GM18519 (cell line): ENCODE measurements around the gene UNC13C.

ENCODE experiments used
- ATAC-seq: cut with Tn5 transposase; IDR thresholded peaks from one replicate; pipeline ENCODE4 v1.9.1; 2021; ENCODE audit warnings: mild to moderate bottlenecking, moderate library complexity; ENCODE audit not compliant: unreplicated experiment, low FRiP score

UNC13C gene

GRCh38 chr15:54282228-54282836 lies 304.1 kb downstream of the UNC13C start:
- no peak for ATAC-seq

DNA sequence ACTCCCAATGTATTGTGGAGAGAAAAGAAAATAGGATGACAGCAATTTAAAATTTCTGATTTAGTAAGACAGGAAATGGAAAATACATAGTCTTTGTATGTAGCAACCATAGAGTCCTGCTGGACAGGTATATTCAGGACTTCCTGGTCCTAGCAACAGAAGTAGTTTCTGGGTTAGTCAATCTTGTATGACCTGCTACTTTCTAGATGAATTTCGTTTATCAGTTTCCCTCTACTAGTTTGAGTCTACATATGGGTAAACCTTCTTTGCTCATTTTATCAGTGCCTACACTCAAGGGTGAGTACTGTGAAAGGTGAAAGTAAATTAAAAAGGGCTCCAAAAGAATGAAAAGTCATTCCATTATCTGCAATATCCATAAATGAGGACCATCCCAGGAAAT lies 309.8 kb downstream of the UNC13C start:
- ATAC-seq, result no peak

DNA sequence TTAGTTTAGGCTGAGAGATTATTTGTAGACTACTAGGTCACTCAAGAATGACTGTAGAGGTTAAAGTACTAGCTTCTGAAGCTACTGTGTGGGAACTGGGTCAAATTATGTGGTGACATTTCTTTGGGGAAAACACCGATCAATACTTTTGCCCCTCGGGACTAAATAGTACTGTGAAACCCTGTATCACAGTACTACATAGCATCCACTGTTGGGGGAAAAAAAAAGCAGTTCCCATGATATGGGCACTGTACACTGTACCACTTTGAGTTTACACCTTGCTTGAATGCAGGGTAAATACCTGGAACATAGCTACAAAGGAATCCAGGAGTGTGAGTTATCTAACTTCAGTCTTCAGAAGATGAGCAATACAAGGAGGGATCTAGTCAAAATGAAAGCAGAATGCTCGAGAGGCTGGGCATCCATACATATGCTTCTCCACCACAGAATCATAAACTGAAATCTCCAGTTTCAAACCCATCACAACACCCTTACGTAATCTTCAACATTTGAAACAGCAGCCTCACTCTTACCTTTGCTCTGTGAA lies 311.4 kb downstream of the UNC13C start:
- ATAC-seq, result peak; percentile 88

DNA sequence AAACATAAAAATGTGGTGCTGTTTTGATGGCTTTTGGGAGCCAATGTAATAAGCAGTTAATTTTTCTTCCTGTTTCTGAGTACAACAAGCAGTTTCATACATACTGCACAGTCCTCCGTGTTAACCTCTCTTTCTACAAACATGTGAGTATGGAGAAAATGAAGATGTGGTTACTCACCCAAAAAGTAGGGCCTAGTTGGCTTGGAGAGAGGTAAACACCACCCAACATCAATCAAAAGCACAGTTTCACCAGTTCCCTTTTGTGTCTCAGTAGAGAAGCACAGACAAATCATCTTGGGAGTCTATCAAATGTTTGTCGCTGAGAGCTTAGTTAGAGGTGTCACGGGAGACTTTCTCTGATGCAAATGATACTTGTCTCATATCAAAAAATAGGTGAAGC lies 320.2 kb downstream of the UNC13C start:
- peak; percentile 59 for ATAC-seq

GRCh38 chr15:54304321-54304720 lies 326.1 kb downstream of the UNC13C start:
- ATAC-seq, result no peak

GRCh38 chr15:54305138-54305537 lies 326.9 kb downstream of the UNC13C start:
- no peak for ATAC-seq

GRCh38 chr15:54307252-54307902 lies 329.1 kb downstream of the UNC13C start:
- no peak for ATAC-seq

- ATAC-seq, result no peak
These were observed 329.7 kb downstream of the UNC13C start for GRCh38 chr15:54307926-54308325.

DNA sequence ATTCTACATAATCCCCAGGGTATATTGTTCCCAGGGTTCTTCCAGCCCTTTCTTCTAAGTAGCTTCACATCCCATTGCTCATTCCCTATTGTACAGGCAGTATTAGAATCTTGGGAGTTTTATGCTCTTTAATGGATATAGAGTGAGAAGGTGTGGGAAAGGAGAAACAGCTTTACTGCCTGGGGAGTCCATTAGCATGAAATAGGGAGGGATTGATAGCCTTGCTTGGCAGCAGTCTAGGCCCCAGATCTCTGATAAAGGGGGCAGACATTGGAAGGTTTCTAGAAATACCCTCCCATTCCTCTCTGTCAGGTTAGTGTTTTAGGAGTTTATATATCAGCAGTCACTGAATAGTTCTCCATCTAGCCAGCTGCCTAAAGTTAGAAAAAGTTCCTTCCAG lies 334.3 kb downstream of the UNC13C start:
- ATAC-seq, result no peak

- ATAC-seq, result no peak
These were observed 343.2 kb downstream of the UNC13C start for GRCh38 chr15:54321426-54321825.

GRCh38 chr15:54322341-54322740 lies 344.1 kb downstream of the UNC13C start:
- no peak for ATAC-seq

GRCh38 chr15:54345301-54345700 lies 367.1 kb downstream of the UNC13C start:
- ATAC-seq, result no peak

DNA sequence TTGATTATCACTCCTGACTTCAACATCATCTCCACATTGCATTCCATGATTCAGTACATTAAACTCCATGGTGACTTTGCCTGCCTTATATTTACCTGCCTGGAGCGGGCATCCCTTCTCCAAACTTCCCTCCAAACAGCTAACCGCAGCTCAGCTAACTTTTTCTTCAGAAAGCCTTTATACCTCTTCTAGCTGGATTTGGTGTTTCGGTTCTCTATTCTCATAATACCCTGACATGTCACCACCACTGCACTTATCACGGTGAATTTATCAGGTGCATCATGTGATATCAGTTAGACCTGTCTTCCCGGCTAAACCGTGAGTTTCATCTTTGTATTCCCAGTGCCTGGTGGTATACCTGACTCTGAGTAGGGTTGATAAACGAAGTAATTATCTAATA lies 367.6 kb downstream of the UNC13C start:
- ATAC-seq, result no peak

DNA sequence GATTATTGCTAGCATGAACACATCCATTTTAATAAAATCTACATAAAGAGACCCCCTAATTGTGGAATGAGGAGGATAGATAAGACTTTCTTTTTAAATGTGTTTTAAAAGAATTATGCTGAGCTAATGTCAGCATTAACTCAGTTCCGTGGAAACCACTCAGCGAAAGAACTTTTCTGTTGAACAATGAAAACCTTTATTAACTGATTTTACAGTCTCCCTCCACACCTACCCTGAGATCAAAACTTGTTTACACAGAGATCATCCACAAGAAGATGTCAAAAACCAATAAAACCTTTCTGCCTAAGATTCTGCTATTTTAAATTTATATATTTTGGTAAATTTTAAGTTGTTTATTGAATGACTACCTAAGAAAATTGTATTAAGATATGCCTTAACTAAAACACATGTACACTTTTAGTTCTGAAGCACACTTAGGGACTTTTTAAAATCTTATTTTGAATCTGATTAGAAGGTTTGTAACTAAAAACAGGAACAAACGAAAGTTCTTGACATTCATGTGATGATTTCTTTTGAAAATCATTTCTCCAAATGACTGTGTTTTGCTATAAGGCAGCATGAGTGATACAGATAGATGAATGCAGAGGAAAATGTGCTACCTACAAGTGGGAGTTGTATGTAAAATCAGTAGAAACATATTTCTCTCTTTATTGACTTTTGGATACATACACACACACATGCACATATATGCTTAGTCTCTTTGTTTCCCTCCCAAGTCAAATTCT lies 369.0 kb downstream of the UNC13C start:
- peak; percentile 85 for ATAC-seq

DNA sequence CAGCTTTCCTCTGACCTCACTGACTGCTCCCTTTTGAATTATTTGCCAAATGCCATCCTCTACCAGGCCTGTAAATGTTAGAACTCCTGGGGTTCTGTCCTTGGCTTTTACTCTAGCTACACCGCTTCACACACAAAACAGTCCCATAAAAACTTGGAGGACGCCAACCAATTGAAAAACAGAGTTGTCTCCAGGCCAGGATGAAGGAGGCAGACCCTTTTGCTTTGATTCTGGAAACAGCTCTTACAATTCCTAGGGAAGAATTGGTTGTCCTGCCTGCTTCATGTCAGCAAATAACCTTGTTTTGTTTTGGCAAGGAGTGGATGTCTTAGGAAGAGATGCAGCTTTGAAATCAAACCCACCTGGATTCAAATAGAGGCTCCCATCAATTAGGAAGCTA lies 375.5 kb downstream of the UNC13C start:
- no peak for ATAC-seq

GRCh38 chr15:54354341-54354740 lies 376.1 kb downstream of the UNC13C start:
- no peak for ATAC-seq

GRCh38 chr15:54364961-54365360 lies 386.7 kb downstream of the UNC13C start:
- no peak for ATAC-seq

DNA sequence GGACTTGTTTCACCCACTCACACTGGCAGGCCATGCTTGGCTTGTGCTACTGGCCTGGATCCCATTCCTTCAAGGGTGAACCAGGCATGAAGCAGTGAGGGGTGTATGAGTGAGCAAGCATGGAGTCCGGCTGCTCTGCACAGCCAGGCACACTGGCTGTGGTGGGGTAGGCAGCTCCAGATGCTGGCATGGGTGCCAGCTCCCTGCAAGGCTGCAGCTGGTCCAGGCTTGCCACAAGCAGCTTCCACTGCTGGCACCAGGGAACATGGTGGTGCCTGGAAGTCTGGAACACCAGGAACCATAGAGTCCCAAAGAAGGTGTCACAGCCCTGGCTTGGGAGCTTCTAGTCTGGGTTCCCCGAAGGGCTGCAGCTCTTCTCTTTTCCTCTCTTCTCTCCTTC lies 395.1 kb downstream of the UNC13C start:
- no peak for ATAC-seq

DNA sequence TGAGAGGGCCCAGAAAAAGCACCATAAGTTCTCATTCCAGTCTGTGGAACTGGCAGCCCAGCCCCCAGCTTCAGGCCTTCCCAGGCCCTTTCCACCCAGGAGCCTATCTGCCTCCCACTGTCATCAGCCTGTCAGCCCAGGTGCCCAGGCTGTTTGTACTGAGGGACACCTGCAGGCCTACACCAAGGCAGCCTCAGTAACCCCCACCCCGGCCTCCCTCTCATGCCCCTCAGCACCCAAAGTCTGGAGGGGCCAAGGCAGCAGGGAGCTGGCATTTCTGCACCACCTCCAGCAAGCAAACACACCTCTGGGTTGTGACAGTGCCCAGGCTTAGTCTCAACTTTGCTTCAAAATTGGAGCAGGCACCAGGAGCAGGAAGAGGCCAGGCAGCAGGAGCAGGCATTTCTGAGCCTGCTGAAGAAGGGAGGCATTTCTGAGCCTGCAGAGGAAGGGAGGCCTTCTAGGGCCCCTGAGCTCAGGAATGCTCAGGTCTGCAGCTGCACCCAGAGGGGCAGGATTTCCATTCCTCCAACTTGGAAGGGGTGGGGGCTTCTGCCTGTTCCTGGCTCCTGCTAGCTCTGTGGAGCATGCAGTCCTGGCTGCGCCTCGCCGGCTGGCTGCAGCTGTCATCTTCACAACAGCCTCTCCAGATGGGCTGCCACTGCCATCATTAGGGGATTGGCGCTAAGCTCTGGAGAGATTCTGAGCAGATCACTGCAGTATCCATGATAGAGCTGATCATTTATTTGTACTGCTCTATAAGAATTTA lies 396.1 kb downstream of the UNC13C start:
- ATAC-seq, result no peak

GRCh38 chr15:54387799-54388198 lies 409.6 kb downstream of the UNC13C start:
- no peak for ATAC-seq

DNA sequence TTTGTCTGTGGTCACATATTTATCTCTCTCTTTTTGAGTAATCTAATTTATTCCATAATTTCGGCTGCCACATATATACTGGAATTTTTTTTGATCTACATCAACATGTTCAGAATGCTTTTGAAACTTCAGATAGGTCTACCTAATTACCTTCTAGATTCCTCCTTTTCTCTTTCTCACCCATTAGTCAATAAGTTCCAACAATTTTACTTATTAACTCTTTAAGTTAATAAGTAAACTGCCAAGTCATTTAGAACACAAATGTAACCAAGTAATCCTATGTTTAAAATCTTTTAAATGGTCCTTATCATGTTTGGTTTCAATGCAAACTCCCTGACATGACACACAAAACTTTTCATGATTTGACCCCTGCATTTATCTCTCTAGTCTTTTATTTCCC lies 410.5 kb downstream of the UNC13C start:
- ATAC-seq, result no peak
